Thoracic aorta (tissue), 2 donors: ENCODE results near the gene ZNF280B. TPM values are rescaled to one million over a fixed set of nuclear protein-coding genes. Genes with fewer than 3 reads are reported as not detected.

Experiments used
- ATAC-seq: fragments of 150-250 bp; one replicate; pipeline ENCODE4 v1.8.0; 2017; ENCODE audit warnings: low read depth; ENCODE audit not compliant: insufficient number of reproducible peaks, low FRiP score
- DNase-seq: peaks from one replicate; pipeline ENCODE4 v3.0.0-alpha.2; 2020; ENCODE audit warnings: low spot score
- H3K27ac ChIP-seq, 2 donors: fragments of 200-600 bp; sonication (generic); 1 replicate in 1 of 2; 2 replicates in 1 of 2; pipeline ENCODE4 v1.5.1; 2016; ENCODE audit warnings: mild to moderate bottlenecking in 2 of 2, moderate library complexity in 2 of 2
- H3K27me3 ChIP-seq: fragments of 200-600 bp; sonication (generic); replicated peaks from 2 replicates; pipeline ENCODE4 v1.6.0; 2016; ENCODE audit warnings: mild to moderate bottlenecking; ENCODE audit not compliant: insufficient read depth
- H3K36me3 ChIP-seq: fragments of 200-600 bp; sonication (generic); one replicate; pipeline ENCODE4 v1.5.1; 2016
- H3K4me1 ChIP-seq, 2 donors: fragments of 200-600 bp; sonication (generic); 1 replicate in 1 of 2; 2 replicates in 1 of 2; pipeline versions ENCODE4 v1.5.1 to v1.6.0; 2016; ENCODE audit warnings: low read depth in 2 of 2, mild to moderate bottlenecking in 1 of 2; ENCODE audit not compliant: control insufficient read depth in 1 of 2
- H3K4me3 ChIP-seq: fragments of 200-600 bp; sonication (generic); 2 replicates; pipeline ENCODE4 v1.5.1; 2016; ENCODE audit warnings: mild to moderate bottlenecking
- H3K9me3 ChIP-seq: fragments of 200-600 bp; sonication (generic); 2 replicates; pipeline ENCODE4 v1.5.1; 2016
- CTCF ChIP-seq: fragments of 200-600 bp; sonication (generic); IDR thresholded peaks from one replicate; pipeline ENCODE4 v1.5.1; 2019; ENCODE audit warnings: antibody characterized with exemption
- total RNA-seq, 2 donors: library from RNA; depleted of rRNA; stranded (reverse); fragments of >200 nt; gene quantifications; one replicate each; pipeline versions ENCODE4 v1.1.0 to v1.2.3, GENCODE V29; 2016

Gene ZNF280B
- total RNA-seq, 2 donors from 2014 or later: not detected

GRCh38 chr22:22462813-22463567, 45.6 kb downstream of the ZNF280B start:
- Histone ChIP-seq H3K4me3 (no peak overlapping the region), H3K27ac (no peak overlapping the region), H3K9me3 (peaks cover 21% of the 10 kb centered on the region), H3K36me3 (no peaks in the 10 kb centered on the region), H3K27me3 (peaks cover 5% of the 10 kb centered on the region), H3K4me1 (no peaks in the 10 kb centered on the region)
- DNase-seq: no peak
- TF ChIP-seq CTCF: no peak
- no peak for ATAC-seq

GRCh38 chr22:22461583-22461982, 47.0 kb downstream of the ZNF280B start:
- TF ChIP-seq CTCF: no peak
- H3K27me3 ChIP-seq: peaks cover 5% of the 10 kb centered on the region

GRCh38 chr22:22461111-22461510, 47.4 kb downstream of the ZNF280B start:
- no peak for TF ChIP-seq CTCF
- DNase-seq (no peak), ATAC-seq (no peak)
- no peaks in the 10 kb centered on the region for H3K4me1 ChIP-seq
- H3K9me3 ChIP-seq: peaks cover 21% of the 10 kb centered on the region
- no peaks in the 10 kb centered on the region for H3K36me3 ChIP-seq
- no peak overlapping the region for H3K4me3 ChIP-seq
- no peak overlapping the region for H3K27ac ChIP-seq
- peaks cover 5% of the 10 kb centered on the region for H3K27me3 ChIP-seq

More at GRCh38 chr22:22461583-22461982, 47.0 kb downstream of the ZNF280B start:
- Histone ChIP-seq H3K4me3 (no peak overlapping the region), H3K36me3 (no peaks in the 10 kb centered on the region), H3K9me3 (peaks cover 21% of the 10 kb centered on the region), H3K27ac (no peak overlapping the region), H3K4me1 (no peaks in the 10 kb centered on the region)
- ATAC-seq (no peak), DNase-seq (no peak)

GRCh38 chr22:22460635-22461034, 47.9 kb downstream of the ZNF280B start:
- Histone ChIP-seq H3K27ac (no peak overlapping the region), H3K36me3 (no peaks in the 10 kb centered on the region), H3K27me3 (peaks cover 5% of the 10 kb centered on the region), H3K4me1 (no peaks in the 10 kb centered on the region), H3K4me3 (no peak overlapping the region), H3K9me3 (peaks cover 21% of the 10 kb centered on the region)
- no peak for TF ChIP-seq CTCF
- DNase-seq (no peak), ATAC-seq (no peak)

- no peak for ATAC-seq
- Histone ChIP-seq H3K9me3 (peaks cover 21% of the 10 kb centered on the region), H3K4me3 (no peak overlapping the region), H3K27ac (no peak overlapping the region), H3K27me3 (peaks cover 5% of the 10 kb centered on the region), H3K36me3 (no peaks in the 10 kb centered on the region), H3K4me1 (no peaks in the 10 kb centered on the region)
- no peak for DNase-seq
- TF ChIP-seq CTCF: no peak
These were observed 48.5 kb downstream of the ZNF280B start for GRCh38 chr22:22460060-22460459.
